NOMO-1 treated with dmso at 0.1 percent for 144 hours (cell line): ENCODE data around the gene CILP.

Source experiments
- DNase-seq: peaks from one replicate; lab custom pipeline; 2025; ENCODE audit not compliant: unreplicated experiment; lab: John Stamatoyannopoulos, UW

The CILP gene

GRCh38 chr15:65147902-65148301, 63.4 kb downstream of the CILP start:
- no peak for DNase-seq

GRCh38 chr15:65146438-65146837, 64.8 kb downstream of the CILP start:
- no peak for DNase-seq
